Activated CD4-positive, CD25-positive, alpha-beta regulatory T cell (primary cell): ENCODE measurements around the gene NINL.
"Not testable (repeated sequence)": the region's sequence is repeated elsewhere in the genome, so short reads cannot be mapped to it uniquely, and the experiment has no call there.

Experiments
- DNase-seq, 4 experiments: peaks; one replicate each; lab custom pipeline; 2025; lab: John Stamatoyannopoulos, UW

Gene NINL

GRCh38 chr20:25592135-25592852, 7.0 kb upstream of the NINL start:
- no peak for DNase-seq

- not testable (repeated sequence) for DNase-seq
Measured at GRCh38 chr20:25590778-25591177, 5.4 kb upstream of the NINL start.

- no peak for DNase-seq
Measured at GRCh38 chr20:25588491-25588890, 3.2 kb upstream of the NINL start.

- no peak for DNase-seq
Measured at GRCh38 chr20:25587536-25587935, 2.2 kb upstream of the NINL start.

GRCh38 chr20:25586877-25587276, 1.5 kb upstream of the NINL start:
- no peak for DNase-seq

- DNase-seq, result not testable (repeated sequence)
Measured at GRCh38 chr20:25583607-25584006, 1.7 kb downstream of the NINL start.

- DNase-seq, result no peak
Measured at GRCh38 chr20:25580711-25581110, 4.6 kb downstream of the NINL start.

- DNase-seq, result no peak
Measured at GRCh38 chr20:25579081-25579770, 6.1 kb downstream of the NINL start.

GRCh38 chr20:25576783-25577530, 8.4 kb downstream of the NINL start:
- no peak for DNase-seq

- no peak for DNase-seq
Measured at GRCh38 chr20:25574411-25574810, 10.9 kb downstream of the NINL start.

GRCh38 chr20:25573288-25574251, 11.8 kb downstream of the NINL start:
- no peak for DNase-seq

GRCh38 chr20:25571817-25572216, 13.5 kb downstream of the NINL start:
- DNase-seq, result no peak

- no peak for DNase-seq
Measured at GRCh38 chr20:25571240-25571639, 14.1 kb downstream of the NINL start.

GRCh38 chr20:25570148-25570530, 15.2 kb downstream of the NINL start:
- no peak for DNase-seq

GRCh38 chr20:25567286-25567685, 18.0 kb downstream of the NINL start:
- DNase-seq, result no peak

GRCh38 chr20:25566821-25567220, 18.5 kb downstream of the NINL start:
- DNase-seq, result no peak

GRCh38 chr20:25565578-25566157, 19.7 kb downstream of the NINL start:
- no peak for DNase-seq

- DNase-seq, result no peak
Measured at GRCh38 chr20:25563876-25564275, 21.5 kb downstream of the NINL start.

- no peak for DNase-seq
Measured at GRCh38 chr20:25563362-25563761, 22.0 kb downstream of the NINL start.

GRCh38 chr20:25561771-25562170, 23.6 kb downstream of the NINL start:
- DNase-seq, result not testable (repeated sequence)

- DNase-seq, result no peak
Measured at GRCh38 chr20:25553819-25554296, 31.5 kb downstream of the NINL start.
